H9 (cell line): ENCODE data around the gene SYDE2. TPM values are rescaled to one million over a fixed set of nuclear protein-coding genes. Genes with fewer than 3 reads are reported as not detected.

Experiments
- DNase-seq: peaks from one replicate; pipeline ENCODE4 v3.0.0-alpha.2; 2017
- H2AFZ ChIP-seq: one replicate; pipeline ENCODE4 v1.6.1; 2013; ENCODE audit warnings: mild to moderate bottlenecking, low read length, control low read depth, moderate library complexity
- H2AK5ac ChIP-seq: 2 replicates; pipeline ENCODE4 v1.6.1; 2013; ENCODE audit warnings: low read length, control low read depth, mixed read lengths; ENCODE audit not compliant: insufficient read length
- H2BK120ac ChIP-seq: one replicate; pipeline ENCODE4 v1.6.1; 2013; ENCODE audit warnings: low read depth, mild to moderate bottlenecking, low read length, control low read depth, inconsistent platforms; ENCODE audit not compliant: poor library complexity, severe bottlenecking
- H2BK12ac ChIP-seq: 2 replicates; pipeline ENCODE4 v1.6.1; 2013; ENCODE audit warnings: low read length, control low read depth, mixed read lengths, low read depth; ENCODE audit not compliant: insufficient read length
- H2BK15ac ChIP-seq: 2 replicates; pipeline ENCODE4 v1.6.1; 2013; ENCODE audit warnings: low read depth, low read length, control low read depth
- H2BK20ac ChIP-seq: one replicate; pipeline ENCODE4 v1.6.1; 2013; ENCODE audit warnings: low read depth, mild to moderate bottlenecking, low read length, control low read depth, inconsistent platforms; ENCODE audit not compliant: poor library complexity, severe bottlenecking
- H2BK5ac ChIP-seq: 2 replicates; pipeline ENCODE4 v1.6.1; 2013; ENCODE audit warnings: low read length, control low read depth, mixed read lengths; ENCODE audit not compliant: insufficient read length
- H3K14ac ChIP-seq: 2 replicates; pipeline ENCODE4 v1.6.1; 2013; ENCODE audit warnings: low read length, control low read depth; ENCODE audit not compliant: insufficient read depth
- H3K18ac ChIP-seq: 2 replicates; pipeline ENCODE4 v1.6.1; 2013; ENCODE audit warnings: low read depth, mild to moderate bottlenecking, mixed read lengths, low read length, control low read depth; ENCODE audit not compliant: insufficient read length
- H3K23ac ChIP-seq: 2 replicates; pipeline ENCODE4 v1.6.1; 2013; ENCODE audit warnings: low read length, control low read depth, mixed read lengths, low read depth; ENCODE audit not compliant: insufficient read length
- H3K23me2 ChIP-seq: 2 replicates; pipeline ENCODE4 v1.6.1; 2013; ENCODE audit warnings: low read depth, mild to moderate bottlenecking, mixed read lengths, low read length, control low read depth; ENCODE audit not compliant: insufficient read length, poor library complexity, severe bottlenecking
- H3K27ac ChIP-seq: 2 replicates; pipeline ENCODE4 v1.5.1; 2013; ENCODE audit warnings: low read length, control low read depth, mixed read lengths, low read depth; ENCODE audit not compliant: insufficient read length
- H3K27me3 ChIP-seq: 2 replicates; pipeline ENCODE4 v1.6.1; 2013; ENCODE audit warnings: low read length, control low read depth, inconsistent platforms; ENCODE audit not compliant: insufficient read depth
- H3K4ac ChIP-seq: 2 replicates; pipeline ENCODE4 v1.6.1; 2013; ENCODE audit warnings: low read depth, mild to moderate bottlenecking, control low read depth, inconsistent platforms, low read length, moderate library complexity
- H3K4me1 ChIP-seq: 2 replicates; pipeline ENCODE4 v1.6.1; 2013; ENCODE audit warnings: low read length, control low read depth, inconsistent platforms; ENCODE audit not compliant: insufficient read depth
- H3K4me2 ChIP-seq: 2 replicates; pipeline ENCODE4 v1.6.1; 2013; ENCODE audit warnings: low read length, control low read depth, mixed read lengths; ENCODE audit not compliant: insufficient read length, insufficient read depth
- H3K56ac ChIP-seq: 2 replicates; pipeline ENCODE4 v1.6.1; 2013; ENCODE audit warnings: low read depth, mild to moderate bottlenecking, mixed read lengths, low read length, control low read depth; ENCODE audit not compliant: insufficient read length
- H3K79me1 ChIP-seq: 2 replicates; pipeline ENCODE4 v1.6.1; 2013; ENCODE audit warnings: low read depth, mild to moderate bottlenecking, moderate library complexity, low read length, control low read depth, inconsistent platforms; ENCODE audit not compliant: insufficient read depth, poor library complexity, severe bottlenecking
- H3K79me2 ChIP-seq: 2 replicates; pipeline ENCODE4 v1.6.1; 2013; ENCODE audit warnings: low read length, control low read depth, inconsistent platforms; ENCODE audit not compliant: insufficient read depth
- H3K9ac ChIP-seq: 2 replicates; pipeline ENCODE4 v1.6.1; 2013; ENCODE audit warnings: low read length, control low read depth, mixed read lengths; ENCODE audit not compliant: insufficient read length; ENCODE audit errors: extremely low read depth
- H3K9me3 ChIP-seq: one replicate; pipeline ENCODE4 v1.6.1; 2013; ENCODE audit warnings: low read depth, low read length, inconsistent platforms; ENCODE audit not compliant: control insufficient read depth
- H3T11ph ChIP-seq: one replicate; pipeline ENCODE4 v1.6.1; 2013; ENCODE audit warnings: mild to moderate bottlenecking, low read length, control low read depth, inconsistent platforms
- H4K20me1 ChIP-seq: one replicate; pipeline ENCODE4 v1.6.1; 2013; ENCODE audit not compliant: control insufficient read depth, insufficient read length, insufficient read depth
- H4K5ac ChIP-seq: 2 replicates; pipeline ENCODE4 v1.6.1; 2013; ENCODE audit warnings: low read depth, mild to moderate bottlenecking, mixed read lengths, low read length, control low read depth; ENCODE audit not compliant: insufficient read length
- H4K8ac ChIP-seq: replicated peaks from 2 replicates; pipeline ENCODE4 v1.6.1; 2013; ENCODE audit warnings: low read length, control low read depth, mixed read lengths, low read depth; ENCODE audit not compliant: insufficient read length
- H4K91ac ChIP-seq: 2 replicates; pipeline ENCODE4 v1.6.1; 2013; ENCODE audit warnings: low read depth, mild to moderate bottlenecking, moderate library complexity, mixed read lengths, low read length, control low read depth; ENCODE audit not compliant: insufficient read length
- H3K27ac Mint-ChIP-seq, 3 experiments: 2 replicates in 2 of 3; 3 replicates in 1 of 3; pipeline ENCODE4 v1.8.0; 2020 to 2021; ENCODE audit warnings: mixed read lengths in 3 of 3, mild to moderate bottlenecking in 1 of 3, moderate library complexity in 1 of 3
- H3K27me3 Mint-ChIP-seq: 2 replicates; pipeline ENCODE4 v1.8.0; 2021; ENCODE audit warnings: low read depth, mild to moderate bottlenecking, moderate library complexity, mixed read lengths
- H3K36me3 Mint-ChIP-seq, 3 experiments: 2 replicates in 2 of 3; 3 replicates in 1 of 3; pipeline ENCODE4 v1.8.0; 2020 to 2021; ENCODE audit warnings: low read depth in 3 of 3, mixed read lengths in 3 of 3; ENCODE audit not compliant: insufficient read depth in 1 of 3
- H3K4me1 Mint-ChIP-seq, 2 experiments: 2 replicates each; pipeline ENCODE4 v1.8.0; 2020; ENCODE audit warnings: mixed read lengths in 2 of 2
- H3K4me3 Mint-ChIP-seq, 2 experiments: 2 replicates in 1 of 2; 3 replicates in 1 of 2; pipeline ENCODE4 v1.8.0; 2020 to 2021; ENCODE audit warnings: mild to moderate bottlenecking in 2 of 2, mixed read lengths in 2 of 2, moderate library complexity in 1 of 2
- H3K9me3 Mint-ChIP-seq, 2 experiments: 2 replicates in 1 of 2; 3 replicates in 1 of 2; pipeline ENCODE4 v1.8.0; 2020; ENCODE audit warnings: mild to moderate bottlenecking in 2 of 2, mixed read lengths in 2 of 2, moderate library complexity in 1 of 2
- WGBS: extraction: QIAGEN DNeasy Blood & Tissue Kit; methylation state at CpG from one replicate; pipeline ENCODE4 v1.1.7; 2013; ENCODE audit warnings: missing lambda C conversion rate, low lambda C conversion rate, mixed read lengths; ENCODE audit not compliant: insufficient read length; ENCODE audit errors: extremely low coverage; 5-methylcytosine and 5-hydroxymethylcytosine counted together
- total RNA-seq: library from RNA; stranded (reverse); gene quantifications from 2 replicates; pipeline ENCODE4 v1.2.1, GENCODE V29; 2021
- TF ChIP-seq, protein P1 (sequence below): fragments of 200-600 bp; sonication (generic); conservative IDR thresholded peaks from 3 replicates; pipeline ENCODE4 v1.8.0; 2021; ENCODE audit warnings: antibody characterized with exemption, mild to moderate bottlenecking

SYDE2 gene
- total RNA-seq, 1 experiment from 2014 or later = 12.4 TPM

DNA sequence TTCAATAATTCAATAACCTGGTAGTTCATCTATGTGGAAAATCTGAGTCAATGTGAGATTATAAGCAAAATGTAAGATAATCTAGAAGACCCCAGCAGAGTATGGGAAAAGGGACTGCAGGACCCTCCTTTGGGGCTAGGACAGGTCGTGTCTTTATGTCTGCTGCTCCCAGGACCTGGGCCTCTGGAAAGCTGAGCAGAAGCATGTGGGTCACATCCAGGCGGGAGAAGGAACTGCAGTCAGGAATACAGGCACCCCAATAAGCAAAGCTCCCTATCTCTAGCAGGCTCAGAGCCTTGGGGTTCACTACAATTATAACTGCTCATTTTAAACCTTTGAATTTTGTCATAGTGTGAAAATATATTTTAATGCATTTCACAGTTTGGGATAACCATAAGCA is 78.6 kb downstream of the SYDE2 start:
- no peak overlapping the region for H4K91ac ChIP-seq

More for the DNA sequence above, 78.6 kb downstream of the SYDE2 start:
- H4K20me1 ChIP-seq = no peaks in the 10 kb centered on the region
- no peak overlapping the region for H3K56ac ChIP-seq
- H4K8ac ChIP-seq = no peak overlapping the region
- H3K9me3 ChIP-seq = no peaks in the 10 kb centered on the region
- H3K14ac ChIP-seq = no peak overlapping the region
- WGBS = no CpG with 5 or more reads among the region's 2 CpGs
- no peak overlapping the region for H4K5ac ChIP-seq
- H2BK20ac ChIP-seq = no peak overlapping the region
- H3T11ph ChIP-seq = no peak overlapping the region
- Mint-ChIP-seq H3K27ac (no peak overlapping the region), H3K9me3 (no peaks in the 10 kb centered on the region), H3K27me3 (no peaks in the 10 kb centered on the region), H3K4me3 (no peak overlapping the region), H3K4me1 (peaks cover 8 to 14% of the 10 kb centered on the region in 2 experiments), H3K36me3 (no peaks in the 10 kb centered on the region)
- no peaks in the 10 kb centered on the region for H3K27me3 ChIP-seq
- H3K4me2 ChIP-seq = no peak overlapping the region
- H3K18ac ChIP-seq = no peak overlapping the region
- H3K27ac ChIP-seq = no peak overlapping the region
- no peaks in the 10 kb centered on the region for H3K79me2 ChIP-seq
- H3K23ac ChIP-seq = no peak overlapping the region
- no peak for DNase-seq
- no peak overlapping the region for H2BK12ac ChIP-seq
- no peaks in the 10 kb centered on the region for H3K4me1 ChIP-seq
- no peak overlapping the region for H2AFZ ChIP-seq
- no peaks in the 10 kb centered on the region for H3K79me1 ChIP-seq
- no peak overlapping the region for H3K9ac ChIP-seq
- H3K4ac ChIP-seq = no peak overlapping the region
- H2BK5ac ChIP-seq = no peak overlapping the region
- H2BK120ac ChIP-seq = no peak overlapping the region
- no peak overlapping the region for H2BK15ac ChIP-seq
- no peaks in the 10 kb centered on the region for H3K23me2 ChIP-seq
- TF ChIP-seq, protein P1, sequence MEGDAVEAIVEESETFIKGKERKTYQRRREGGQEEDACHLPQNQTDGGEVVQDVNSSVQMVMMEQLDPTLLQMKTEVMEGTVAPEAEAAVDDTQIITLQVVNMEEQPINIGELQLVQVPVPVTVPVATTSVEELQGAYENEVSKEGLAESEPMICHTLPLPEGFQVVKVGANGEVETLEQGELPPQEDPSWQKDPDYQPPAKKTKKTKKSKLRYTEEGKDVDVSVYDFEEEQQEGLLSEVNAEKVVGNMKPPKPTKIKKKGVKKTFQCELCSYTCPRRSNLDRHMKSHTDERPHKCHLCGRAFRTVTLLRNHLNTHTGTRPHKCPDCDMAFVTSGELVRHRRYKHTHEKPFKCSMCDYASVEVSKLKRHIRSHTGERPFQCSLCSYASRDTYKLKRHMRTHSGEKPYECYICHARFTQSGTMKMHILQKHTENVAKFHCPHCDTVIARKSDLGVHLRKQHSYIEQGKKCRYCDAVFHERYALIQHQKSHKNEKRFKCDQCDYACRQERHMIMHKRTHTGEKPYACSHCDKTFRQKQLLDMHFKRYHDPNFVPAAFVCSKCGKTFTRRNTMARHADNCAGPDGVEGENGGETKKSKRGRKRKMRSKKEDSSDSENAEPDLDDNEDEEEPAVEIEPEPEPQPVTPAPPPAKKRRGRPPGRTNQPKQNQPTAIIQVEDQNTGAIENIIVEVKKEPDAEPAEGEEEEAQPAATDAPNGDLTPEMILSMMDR = no peak
- H2AK5ac ChIP-seq = no peak overlapping the region
